AG10803 (cell line): ENCODE measurements around the gene SAV1.
A peak's percentile ranks its signal among the peaks of the same experiment; 100 is the strongest.

Experiments used
- DNase-seq: peaks from one replicate; pipeline ENCODE4 v3.0.0; 2010; ENCODE audit warnings: low read depth
- H3K4me3 ChIP-seq: 2 replicates; pipeline ENCODE4 v1.5.1; 2011; ENCODE audit warnings: mild to moderate bottlenecking, low read length, control low read depth
- CTCF ChIP-seq: conservative IDR thresholded peaks from 2 replicates; pipeline ENCODE4 v1.5.1; 2011; ENCODE audit warnings: mild to moderate bottlenecking, low read length, control low read depth, inconsistent platforms

Gene SAV1

DNA sequence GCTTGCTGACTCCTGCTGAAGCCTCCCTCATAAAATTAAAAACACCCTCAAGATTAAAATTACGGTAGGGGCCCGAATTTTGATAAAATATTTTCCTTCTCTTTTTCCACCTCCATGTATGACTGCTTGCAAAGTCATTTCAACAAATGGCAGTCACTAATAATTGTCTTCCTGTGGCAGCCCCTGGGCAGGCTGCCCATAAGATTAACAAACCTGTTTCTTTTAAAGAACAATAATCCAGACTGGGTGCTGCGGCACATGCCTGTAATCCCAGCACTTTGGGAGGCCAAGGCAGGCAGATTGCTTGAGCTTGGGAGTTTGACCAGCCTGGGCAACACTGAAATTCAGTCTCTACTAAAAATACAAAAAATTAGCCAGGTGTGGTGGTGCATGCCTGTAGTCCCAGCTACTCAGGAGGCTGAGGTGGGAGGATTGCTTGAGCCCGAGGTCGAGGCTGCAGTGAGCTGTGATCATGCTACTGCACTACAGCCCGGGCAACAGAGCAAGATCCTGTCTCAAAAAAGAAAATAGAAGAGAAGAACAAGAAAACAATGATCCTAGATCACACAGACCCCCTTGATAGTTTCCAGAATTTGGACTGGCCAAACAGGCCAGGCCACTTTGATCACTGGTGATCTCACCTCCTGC is 8.7 kb downstream of the SAV1 start:
- no peak for TF ChIP-seq CTCF
- H3K4me3 ChIP-seq: no peak overlapping the region
- no peak for DNase-seq

GRCh38 chr14:50658203-50658602 is 9.9 kb downstream of the SAV1 start:
- DNase-seq: peak; percentile 69
- TF ChIP-seq CTCF: no peak
- no peak overlapping the region for H3K4me3 ChIP-seq

GRCh38 chr14:50657753-50658152 is 10.4 kb downstream of the SAV1 start:
- H3K4me3 ChIP-seq: no peak overlapping the region
- no peak for TF ChIP-seq CTCF
- DNase-seq: no peak

GRCh38 chr14:50656776-50657175 is 11.3 kb downstream of the SAV1 start:
- no peak overlapping the region for H3K4me3 ChIP-seq
- no peak for TF ChIP-seq CTCF
- peak; percentile 32 for DNase-seq

DNA sequence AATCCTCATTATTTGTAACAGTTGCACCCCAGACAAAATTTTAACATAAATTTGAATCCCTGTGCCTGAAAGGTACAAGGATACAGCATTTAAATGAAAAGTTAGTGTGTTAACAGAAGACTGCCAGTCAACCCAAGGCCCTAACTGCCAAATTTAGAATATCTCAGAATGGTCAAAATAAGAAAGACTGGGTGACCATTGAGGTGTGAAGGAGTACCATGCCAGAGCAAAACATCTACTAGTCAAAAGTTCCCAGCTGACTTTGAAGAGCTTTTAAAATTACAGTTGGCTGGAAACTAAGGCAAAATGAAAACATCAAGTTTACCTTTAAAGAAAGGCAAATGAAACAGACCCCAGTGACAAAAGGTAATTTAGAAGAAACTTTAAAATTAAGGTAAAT is 18.4 kb downstream of the SAV1 start:
- DNase-seq: no peak
- no peak for TF ChIP-seq CTCF
- H3K4me3 ChIP-seq: no peak overlapping the region

- peak; percentile 41 for DNase-seq
- no peak for TF ChIP-seq CTCF
- H3K4me3 ChIP-seq: no peak overlapping the region
Observed at GRCh38 chr14:50647753-50648152, 20.4 kb downstream of the SAV1 start.

DNA sequence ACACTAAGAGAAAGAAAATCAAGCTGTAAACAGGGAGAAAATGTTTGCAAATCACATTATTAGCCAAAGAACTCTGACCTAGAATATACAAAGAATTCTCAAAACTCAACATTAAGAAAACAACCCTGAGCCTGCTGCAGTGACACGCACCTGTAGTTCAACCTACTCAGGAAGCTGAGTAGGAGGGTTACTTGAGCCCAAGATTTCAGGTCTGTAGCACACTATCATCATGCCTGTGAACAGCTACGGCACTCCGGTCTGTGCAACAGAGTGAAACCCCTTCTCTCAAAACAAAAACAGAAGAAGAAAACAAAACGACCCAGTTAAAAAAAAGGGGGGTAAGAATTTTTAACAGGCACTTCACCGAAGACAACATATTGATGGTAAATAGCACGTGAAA is 20.8 kb downstream of the SAV1 start:
- no peak overlapping the region for H3K4me3 ChIP-seq
- DNase-seq: no peak
- no peak for TF ChIP-seq CTCF
